NCI-H2107 treated with DMSO at 0.1 percent for 48 hours (cell line): Measurements from ENCODE around the gene FBLIM1.

Experiments
- DNase-seq: peaks from one replicate; lab custom pipeline; 2025; ENCODE audit not compliant: unreplicated experiment; lab: John Stamatoyannopoulos, UW

The FBLIM1 gene

DNA sequence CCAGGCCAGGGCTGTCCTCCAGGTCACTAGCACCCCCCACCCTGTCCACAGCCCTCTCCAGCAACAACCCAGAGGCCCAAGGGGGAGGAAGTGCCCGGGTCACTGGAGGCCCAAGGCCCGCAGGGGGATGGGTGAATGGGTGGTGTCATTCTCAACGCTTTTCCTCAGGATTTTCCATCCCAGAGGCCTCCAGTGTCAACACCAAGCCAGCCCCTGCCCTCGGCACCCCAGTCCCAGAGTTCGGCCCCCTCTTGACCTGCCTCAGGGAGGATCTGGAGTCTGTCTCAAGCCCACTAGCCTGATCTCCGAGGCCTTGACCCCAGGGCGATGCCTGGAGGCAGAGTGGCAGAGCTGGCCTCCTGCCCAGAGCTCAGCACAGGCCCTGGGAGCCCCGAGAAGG is 11.2 kb upstream of the FBLIM1 start:
- no peak for DNase-seq

DNA sequence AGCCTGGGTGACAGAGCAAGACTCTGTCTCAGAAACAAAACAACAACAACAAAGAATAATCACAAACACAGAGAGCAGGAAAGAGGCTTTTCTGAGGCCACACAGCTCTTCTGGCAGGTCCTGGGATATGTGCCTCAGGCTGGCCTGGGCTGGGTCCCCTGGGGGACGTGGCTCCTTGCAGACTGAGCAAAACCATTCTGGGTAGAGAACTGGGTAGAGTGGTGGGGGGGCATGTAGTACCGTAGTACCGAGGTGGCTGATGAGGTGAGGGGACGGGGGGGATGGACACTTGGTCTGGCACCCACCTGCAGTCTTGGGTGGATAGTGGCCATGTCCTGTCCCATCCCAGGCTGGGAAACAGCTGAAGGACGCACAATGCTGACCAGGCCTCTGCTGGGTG is 10.3 kb upstream of the FBLIM1 start:
- DNase-seq, result no peak

DNA sequence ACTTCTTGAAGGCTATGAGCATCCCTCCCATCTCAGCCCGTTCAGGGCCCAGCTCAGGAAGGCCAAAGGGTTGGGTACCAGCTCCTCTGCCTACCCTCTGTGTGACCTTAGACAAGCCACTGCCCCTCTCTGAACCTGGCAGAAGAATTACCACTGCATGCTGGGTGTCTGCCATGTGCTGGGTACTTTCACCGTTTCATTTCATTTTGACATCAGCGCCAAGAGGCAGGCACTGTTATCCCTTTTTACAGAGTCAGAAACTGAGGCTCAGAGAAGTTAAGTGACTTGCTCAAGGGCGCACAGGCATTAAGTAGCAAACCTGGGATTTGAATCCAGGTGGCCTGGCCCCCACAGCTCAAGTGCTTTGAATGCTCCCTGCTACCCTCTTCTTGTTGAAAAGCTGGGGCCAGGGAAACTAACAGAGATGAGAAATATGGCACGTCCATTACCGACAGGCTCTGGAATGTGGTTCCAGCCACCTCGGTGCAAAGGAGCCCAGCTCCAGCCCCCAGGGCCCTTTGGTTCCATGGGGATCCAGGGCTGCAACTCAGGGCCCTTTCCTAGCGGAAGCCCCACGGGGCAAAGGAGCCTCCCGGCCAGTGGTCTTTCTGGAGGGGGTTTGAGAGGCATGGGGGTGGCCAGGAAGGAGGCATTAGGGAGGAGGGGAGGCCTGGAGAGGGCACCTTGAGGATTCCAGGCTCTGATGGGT is 9.8 kb upstream of the FBLIM1 start:
- DNase-seq, result no peak

DNA sequence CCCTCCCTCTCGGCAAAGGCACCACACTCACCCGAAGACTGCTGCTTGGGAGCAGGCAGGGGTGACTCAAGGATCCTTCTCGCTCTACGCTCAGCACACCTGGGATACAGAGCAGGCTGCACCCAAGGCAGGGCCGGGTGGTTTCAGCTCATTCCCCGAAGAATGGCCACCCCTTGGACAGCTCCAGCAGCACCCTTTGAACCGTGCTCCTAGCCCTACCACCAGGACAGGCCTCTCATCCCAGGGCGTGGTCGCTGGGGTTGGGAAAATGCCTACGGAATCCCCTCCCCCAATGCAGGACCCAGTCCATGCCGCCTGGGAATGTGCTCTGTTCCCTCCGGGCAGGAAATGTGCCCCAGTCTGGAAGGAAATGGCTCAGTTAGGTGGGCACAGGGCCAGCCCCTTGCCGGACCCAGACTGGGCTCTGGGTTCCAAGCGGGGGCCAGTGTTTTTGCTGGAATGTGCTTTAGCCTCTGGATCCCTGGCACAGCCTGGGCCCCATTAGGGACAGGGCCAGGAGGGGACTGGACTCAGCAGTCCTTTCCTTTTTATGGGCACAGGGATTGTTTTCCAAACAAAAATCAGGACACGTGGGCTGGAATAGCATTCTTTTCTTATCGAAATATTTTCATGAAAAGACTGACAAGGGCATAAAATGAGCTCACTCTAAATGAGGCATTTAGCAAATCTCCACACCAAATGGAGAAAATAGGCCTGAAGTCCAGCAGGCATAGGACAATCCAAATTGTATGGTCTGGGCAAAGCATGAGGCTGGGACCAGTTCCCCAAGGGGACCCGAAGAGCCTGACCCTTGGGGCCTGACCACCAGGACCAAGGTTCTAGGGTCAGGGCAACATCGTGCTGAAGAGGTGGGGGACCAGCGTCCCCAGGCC is 8.9 kb upstream of the FBLIM1 start:
- no peak for DNase-seq

DNA sequence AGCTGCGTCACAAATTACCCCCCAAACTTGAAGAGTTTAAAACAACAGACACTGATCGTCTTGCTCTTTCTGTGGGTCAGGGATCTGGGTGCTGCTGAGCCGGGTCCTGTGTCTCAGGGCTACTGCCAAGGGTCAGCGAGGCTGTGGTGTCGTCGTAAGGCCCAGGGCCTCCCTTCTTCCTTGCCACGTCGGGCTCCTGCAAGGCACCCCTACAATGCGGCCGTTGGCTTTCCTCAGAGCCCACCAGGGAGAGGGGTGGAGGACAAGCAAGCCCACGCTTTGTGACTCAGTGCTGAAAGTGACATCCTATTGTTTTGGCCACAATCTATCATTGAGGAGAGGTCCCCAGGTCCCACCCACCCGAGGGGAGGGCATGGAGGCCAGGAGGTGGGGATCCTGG is 7.7 kb upstream of the FBLIM1 start:
- DNase-seq, result no peak

DNA sequence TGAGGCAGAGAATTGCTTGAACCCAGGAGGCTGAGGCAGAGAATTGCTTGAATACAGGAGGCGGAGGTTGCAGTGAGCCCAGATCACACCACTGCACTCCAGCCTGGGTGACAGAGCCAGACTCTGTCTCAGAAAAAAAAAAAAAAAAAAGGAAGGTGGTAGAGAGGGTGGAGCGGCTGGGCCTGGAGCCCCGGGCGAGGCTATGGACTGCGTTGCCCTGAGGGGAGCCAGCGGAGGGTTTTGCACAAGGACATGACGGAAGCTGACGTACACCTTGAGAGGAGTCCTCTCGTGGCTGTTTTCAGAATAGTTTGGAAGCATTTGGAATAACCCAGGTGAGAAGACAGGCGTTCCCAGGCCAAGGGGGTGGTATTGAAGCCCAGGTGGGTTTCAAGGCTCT is 6.9 kb upstream of the FBLIM1 start:
- no peak for DNase-seq

DNA sequence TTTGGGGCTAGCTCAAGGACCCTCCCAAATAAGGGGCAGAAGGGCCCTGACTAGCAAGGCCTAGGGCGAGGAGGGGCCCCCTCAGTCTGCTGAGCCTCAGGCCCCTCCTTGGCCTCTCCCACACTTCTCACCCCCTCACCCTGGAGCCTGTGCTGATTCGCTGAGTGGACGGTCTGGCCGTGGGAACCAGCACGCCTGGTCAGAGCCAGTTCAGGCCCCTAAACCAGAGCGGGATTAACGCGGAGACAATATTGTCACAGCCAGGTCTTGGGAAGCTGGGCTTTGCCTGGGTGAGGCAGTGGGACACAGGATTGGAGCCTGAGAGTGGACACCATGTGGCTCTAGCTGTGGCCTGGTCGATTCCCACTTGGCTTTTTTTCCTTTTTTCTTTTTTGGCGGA is 4.8 kb upstream of the FBLIM1 start:
- DNase-seq, result no peak

DNA sequence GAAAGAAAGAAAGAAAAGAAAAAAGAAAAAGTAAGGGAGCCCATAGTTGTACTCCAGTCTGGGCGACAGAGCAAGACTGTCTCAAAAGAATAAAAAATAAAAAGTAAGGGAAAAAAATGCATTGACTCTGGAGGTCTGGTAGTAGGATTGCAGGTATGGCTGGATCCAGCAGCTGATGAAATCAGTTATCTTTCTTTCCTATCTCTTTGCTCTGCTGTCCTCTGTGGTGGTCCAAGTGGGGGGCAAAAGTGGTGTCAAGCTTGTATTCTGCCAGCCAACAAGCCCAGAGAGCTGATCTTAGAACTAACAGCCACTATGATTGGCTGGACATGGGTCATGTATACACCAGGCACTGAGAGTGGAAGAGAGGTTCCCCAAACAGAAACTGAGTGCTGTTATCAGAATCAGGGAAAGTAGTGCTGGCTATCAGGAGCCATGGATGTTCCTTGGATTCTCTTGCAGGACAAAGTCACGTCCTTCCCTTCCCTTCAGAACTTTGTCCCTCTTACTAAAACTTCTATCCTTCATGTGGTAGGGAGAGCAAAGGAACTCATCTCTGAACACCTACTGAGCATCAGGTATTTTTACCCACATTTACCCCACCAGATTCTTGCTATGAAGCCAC is 3.5 kb upstream of the FBLIM1 start:
- no peak for DNase-seq

DNA sequence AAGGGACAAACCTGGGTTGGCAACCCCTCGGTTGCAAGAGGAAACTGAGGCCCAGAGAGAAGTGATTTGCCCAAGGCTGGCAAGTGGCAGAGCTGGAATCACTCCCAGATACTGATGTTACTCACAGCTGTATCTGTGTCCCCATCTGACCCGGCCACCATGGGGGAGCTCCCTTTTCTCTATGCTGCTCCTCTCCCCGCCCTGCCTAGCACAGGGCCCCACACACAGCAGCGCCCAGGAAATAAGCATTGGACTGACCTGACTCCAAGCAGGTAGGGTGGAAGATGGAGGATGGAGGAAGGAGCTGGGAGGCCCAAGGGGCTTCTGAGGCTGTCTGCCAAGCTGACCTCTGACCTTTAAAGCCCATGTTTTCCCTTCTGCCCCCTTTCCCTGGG is 3.0 kb upstream of the FBLIM1 start:
- no peak for DNase-seq

DNA sequence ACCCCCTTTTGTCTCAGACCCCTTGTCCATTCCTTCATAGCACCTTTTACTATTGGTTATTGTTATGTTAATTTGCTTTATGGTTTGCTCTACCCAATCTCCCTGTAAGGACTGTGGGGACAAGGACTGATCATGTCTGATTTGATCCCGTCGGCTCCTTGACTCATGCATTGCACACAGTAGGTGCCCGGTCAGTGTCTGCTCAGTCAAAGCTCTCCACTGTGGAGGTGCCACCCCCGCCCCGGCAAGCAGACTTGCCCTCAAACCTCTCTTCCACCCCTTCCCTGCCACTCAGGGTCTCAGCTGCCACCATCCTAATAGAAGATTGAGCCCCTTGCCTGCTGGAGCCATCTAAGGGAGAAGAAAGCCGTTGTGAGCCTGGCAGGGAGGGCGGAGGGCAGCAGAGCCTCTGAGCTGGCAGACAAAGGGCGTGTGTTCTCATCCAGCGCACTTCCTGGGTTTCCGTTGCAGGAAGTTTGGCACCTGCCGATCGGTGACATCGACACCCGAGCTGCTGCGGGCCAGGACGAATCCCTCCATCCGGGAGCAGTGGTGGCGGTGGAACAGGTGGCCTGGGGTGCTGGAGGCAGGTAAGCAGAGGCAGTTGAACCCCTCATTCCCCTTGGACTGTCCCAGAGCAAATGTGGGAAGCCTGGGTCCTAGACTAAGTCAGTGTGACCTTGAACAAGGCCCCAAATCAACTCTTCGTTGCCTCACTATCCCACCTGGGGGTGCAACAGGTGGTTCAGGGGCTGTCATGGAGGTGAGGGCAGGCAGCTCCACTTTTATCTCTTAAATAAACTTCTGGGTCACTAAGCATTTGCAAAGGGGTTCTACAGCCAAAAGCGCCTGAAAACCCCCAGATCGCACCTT is 2.2 kb upstream of the FBLIM1 start:
- peak; percentile 77 for DNase-seq

DNA sequence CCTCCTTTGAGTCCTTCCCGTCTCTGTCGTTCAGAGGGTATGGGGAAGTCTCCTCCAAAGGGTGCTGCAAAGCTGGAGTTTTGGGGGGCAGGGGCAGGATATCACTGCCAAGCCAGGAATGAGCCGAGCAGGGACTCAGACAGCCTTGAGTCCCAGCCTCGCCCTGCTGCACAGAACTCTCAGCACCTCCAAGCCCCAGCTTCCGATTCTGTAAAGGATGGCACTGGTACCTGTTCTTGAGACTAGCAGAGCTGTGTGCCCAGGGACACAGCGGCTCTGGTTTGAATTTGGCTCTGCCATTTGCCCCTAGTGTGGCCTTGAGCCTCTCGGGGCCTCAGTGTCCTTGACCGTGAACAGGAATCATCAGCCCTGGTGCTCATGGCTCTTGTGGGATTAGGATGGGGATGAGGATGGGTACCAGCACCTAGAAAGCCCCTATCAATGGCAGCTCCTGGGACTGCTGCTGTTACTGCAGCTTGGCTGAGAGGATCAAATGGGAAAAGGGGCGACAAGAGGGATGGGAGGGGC is 1.5 kb upstream of the FBLIM1 start:
- no peak for DNase-seq

DNA sequence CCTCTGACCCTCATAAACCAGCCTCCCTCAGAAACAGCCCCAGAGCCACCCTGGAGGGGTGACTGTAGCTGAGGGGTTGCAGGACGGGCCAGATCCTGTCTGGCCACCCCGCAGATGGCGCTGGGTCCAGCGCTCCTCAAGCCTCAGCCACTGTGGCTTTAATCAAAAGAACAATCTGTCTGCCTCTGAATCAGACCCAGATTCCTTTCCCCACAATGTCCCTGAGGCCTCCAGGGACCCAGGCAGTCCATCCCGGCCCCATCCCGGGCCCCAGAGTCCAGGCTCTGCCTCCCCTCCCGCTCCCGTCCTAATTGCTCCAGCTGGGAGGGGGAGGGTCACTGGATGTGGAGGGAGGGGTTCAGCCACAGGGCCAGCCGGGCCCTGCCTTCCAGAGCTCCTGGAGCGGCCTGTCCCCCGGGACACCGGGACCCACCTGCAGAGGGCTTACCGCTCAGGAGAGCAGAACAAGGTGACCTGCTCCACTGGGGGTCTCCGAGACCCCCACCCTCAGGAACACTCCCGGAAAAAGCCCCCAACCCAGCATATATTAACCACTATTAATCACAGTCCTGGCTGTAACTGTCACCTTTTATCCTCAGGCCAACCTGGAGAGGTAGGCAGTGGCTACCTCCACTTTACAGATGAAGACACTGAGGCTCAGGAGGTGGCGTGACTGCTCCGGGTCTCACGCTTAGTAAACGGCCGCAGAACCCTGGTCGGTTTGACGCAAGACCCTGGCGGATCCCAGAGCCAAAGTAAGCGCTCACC is 836 bp upstream of the FBLIM1 start:
- no peak for DNase-seq

DNA sequence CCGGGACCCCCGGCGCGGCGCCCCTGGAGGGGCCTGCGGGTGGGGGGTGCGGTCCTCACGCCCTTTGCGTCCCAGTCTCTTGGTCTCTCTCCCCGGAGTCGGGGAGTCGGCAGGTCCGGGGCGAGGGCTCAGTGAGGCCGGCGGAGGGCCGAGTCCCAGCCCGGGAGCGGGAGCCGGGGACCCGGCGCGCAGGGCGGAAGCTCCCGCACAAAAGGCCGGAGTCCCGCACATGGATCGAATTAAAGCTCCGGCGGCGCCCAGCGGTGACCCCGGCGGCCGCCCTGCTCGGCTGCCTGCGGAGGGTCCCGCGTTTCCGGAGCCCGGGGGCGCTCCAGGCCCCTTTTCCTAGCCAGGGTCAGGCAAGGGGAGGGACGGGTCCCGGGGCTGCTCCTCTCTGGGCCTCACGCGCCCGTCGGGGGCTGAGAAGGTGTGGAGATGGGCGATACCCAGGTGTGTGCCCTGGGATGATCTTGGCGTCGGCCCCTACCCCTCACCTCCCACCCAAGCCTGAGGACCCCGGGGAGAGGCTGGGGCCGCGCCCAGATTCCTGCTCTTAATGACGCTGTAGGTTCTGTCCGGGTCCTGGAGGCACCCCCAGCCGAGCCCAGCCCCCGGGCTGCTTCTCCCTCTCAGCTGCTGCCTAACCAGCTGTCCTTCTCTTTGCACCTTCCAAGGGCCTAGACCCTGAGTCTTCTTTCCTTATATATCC is 512 bp downstream of the FBLIM1 start:
- no peak for DNase-seq

DNA sequence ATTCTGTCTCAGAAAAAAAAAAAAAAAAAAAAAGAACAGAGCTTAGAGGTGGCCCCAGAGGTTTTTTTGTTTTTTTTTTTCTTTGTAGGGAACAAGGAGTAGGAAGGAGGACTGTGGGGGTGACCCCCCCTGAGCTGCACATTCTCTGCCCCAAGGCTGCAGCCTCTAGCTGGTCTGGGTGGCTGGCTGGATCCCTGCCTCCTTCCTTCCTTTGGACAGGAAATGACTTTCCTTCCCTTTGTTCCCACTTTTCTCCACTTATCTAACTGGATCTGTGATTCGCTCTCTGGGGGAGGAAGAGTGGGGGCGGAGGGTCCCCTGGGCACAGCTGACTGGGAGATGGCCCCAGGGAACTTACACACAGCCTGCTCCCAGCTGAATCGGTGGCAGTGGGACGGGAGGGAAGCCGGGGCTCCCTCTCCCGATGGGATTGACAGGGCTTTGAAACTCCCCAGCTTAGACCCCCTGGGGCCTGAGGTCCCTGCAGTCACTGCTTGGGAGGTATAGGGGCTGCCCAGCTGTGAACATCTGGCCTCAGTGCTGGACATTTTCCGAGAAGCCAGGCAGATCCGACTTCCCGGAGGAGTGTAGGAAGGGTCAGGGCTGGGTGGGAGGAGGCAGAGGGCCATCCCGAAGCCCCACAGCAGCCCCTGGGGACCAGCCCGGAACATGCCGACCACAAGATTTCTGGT is 2.1 kb downstream of the FBLIM1 start:
- no peak for DNase-seq

DNA sequence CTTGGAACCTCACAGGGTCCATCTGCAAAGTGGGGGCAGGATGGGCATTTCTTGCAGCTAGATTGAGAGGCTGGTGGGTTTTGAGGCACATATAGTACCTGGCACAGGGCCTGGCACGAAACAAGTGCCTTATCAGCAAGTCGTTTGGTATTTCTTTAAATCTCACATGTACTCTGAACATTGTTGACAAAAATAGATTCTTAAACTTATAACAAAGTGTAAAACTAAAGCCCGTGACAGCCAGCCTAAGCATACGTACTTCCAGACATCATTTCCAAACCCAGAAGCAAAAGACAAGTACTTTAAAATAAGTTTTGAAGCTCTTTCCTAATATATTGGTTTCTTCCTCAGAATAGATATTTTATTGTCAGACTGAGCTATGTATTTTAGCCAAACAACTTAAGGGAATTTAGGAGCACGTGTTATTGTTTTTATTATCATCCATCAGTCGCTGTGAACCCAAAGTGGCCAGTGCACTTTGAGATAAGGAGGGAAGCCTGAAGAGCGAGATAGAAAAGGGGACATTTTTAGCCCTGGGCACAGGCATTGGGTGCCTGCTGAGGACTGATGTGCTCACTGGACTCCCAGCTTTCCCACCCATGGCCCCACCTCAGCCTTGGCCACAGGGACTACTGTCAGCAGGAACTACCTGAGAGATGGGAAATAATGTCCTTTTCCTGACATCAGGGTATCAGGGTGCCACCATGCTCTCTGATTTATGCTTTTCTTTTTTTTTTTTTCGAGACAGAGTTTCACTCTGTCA is 3.0 kb downstream of the FBLIM1 start:
- no peak for DNase-seq

DNA sequence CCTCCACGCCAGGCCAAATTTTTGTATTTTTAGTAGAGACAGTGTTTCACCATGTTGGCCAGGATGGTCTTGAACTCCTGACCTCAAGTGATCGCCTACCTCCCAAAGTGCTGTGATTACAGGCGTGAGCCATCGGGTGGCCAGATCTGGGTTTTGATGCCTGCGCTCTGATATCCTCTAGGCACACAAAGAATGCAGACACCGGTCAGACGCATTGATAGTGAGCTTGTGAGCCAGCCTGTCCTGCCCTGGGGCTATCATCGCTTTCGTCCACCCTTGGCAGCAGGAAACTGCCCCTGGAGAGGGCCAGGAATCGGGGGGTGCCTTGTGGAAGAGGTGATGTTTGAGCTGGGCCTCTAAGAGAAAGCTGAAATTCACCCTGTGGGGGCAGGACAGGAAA is 4.0 kb downstream of the FBLIM1 start:
- DNase-seq, result no peak

DNA sequence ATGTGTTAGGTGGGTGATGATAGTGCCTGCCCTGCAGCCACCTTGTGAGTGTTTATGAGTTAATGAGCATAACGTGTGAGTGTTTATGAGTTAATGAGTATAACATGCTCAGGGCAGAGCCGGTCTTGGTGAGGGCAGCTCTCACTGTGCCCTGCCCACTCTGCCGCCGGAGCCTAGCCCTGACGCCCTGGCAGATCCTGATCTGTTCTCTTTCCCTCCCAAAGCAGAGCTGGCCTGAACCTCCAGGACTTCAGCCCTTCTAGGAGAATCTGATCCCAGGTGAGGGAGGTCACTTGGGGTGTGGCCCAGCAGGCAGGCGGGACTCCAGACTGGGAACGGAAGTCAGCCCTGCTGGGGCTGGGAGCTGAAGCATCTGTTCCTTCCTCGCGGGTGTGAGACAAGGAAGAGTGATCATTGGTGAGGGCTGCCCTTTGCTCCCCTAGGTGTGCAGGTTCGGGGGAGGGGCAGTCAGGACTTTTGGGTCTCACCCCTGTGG is 5.7 kb downstream of the FBLIM1 start:
- DNase-seq, result no peak

DNA sequence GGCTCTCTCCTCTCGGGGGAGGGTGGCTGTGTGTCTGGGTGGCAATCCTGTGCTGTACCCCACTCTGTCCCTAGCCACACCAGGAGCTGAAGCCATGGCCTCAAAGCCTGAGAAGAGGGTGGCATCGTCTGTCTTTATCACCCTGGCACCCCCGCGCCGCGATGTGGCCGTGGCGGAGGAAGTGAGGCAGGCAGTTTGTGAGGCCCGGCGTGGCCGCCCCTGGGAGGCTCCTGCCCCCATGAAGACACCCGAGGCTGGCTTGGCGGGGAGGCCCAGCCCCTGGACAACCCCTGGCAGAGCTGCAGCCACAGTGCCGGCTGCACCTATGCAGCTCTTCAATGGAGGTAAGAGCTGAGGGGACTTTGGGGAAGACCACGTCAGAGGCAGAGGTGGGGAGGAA is 6.3 kb downstream of the FBLIM1 start:
- DNase-seq, result no peak
